GM12872 (cell line): Measurements from ENCODE around the gene MMAB.

Experiments
- TF ChIP-seq, protein P1 (sequence below): IDR thresholded peaks from 3 replicates; pipeline ENCODE4 v1.5.1; 2011; ENCODE audit warnings: low read depth, mild to moderate bottlenecking, low read length, moderate library complexity; ENCODE audit not compliant: insufficient read depth

MMAB gene

DNA sequence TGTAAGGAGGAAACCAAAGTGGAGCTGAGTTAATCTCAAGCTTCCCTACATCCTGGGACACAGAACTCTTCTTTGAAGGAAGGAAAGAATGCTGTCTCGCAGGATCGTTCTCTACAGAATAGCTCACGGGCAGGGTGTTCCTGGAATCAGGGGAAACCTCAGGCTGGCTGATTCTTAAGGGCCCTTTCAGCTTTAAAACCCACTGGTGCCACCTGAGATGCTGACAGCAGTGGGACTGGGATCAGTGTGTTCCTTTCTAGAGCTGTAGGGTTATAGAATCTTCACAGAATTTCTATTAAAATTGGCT lies 48.1 kb downstream of the MMAB start:
- TF ChIP-seq, protein P1, sequence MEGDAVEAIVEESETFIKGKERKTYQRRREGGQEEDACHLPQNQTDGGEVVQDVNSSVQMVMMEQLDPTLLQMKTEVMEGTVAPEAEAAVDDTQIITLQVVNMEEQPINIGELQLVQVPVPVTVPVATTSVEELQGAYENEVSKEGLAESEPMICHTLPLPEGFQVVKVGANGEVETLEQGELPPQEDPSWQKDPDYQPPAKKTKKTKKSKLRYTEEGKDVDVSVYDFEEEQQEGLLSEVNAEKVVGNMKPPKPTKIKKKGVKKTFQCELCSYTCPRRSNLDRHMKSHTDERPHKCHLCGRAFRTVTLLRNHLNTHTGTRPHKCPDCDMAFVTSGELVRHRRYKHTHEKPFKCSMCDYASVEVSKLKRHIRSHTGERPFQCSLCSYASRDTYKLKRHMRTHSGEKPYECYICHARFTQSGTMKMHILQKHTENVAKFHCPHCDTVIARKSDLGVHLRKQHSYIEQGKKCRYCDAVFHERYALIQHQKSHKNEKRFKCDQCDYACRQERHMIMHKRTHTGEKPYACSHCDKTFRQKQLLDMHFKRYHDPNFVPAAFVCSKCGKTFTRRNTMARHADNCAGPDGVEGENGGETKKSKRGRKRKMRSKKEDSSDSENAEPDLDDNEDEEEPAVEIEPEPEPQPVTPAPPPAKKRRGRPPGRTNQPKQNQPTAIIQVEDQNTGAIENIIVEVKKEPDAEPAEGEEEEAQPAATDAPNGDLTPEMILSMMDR, result no peak

- TF ChIP-seq, protein P1, result no peak
Measured at GRCh38 chr12:109524466-109525278, 48.6 kb downstream of the MMAB start.

- TF ChIP-seq, protein P1, result no peak
Measured at GRCh38 chr12:109523504-109523903, 49.8 kb downstream of the MMAB start.

- TF ChIP-seq, protein P1, result no peak
Measured at GRCh38 chr12:109523071-109523470, 50.2 kb downstream of the MMAB start.

GRCh38 chr12:109521831-109522230 lies 51.5 kb downstream of the MMAB start:
- TF ChIP-seq, protein P1, result no peak

DNA sequence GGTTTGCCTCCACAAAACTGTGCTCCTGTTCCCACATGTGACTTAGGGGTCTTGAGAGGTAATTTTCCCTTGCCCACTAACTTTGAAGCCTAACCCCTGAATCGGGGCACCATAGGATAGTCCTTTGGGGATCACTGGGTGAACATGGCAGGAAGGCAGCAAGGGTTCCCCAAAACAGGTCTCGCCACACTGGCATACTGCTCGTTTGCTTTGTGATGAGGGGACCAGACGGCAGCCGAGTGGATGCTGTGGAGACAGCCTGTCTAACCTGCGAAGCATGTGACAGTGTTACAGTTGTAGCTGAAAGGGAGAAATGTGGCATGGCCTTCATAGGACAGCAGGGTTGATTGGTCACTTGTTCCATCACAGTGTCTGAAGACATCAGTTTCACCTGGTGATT lies 53.5 kb downstream of the MMAB start:
- TF ChIP-seq, protein P1, result no peak

GRCh38 chr12:109518820-109519665 lies 54.3 kb downstream of the MMAB start:
- TF ChIP-seq, protein P1, result peak; percentile 82
